ENCODE measurements around the gene STX18. TPM values are rescaled to one million over a fixed set of nuclear protein-coding genes. Genes with fewer than 3 reads are reported as not detected.

Gene STX18
- total and polyA plus RNA-seq, 10 of the 15 experiments (the other 5 are each of a cell fraction or from before 2014, with no cell fraction given), result 8.2 to 46.6 (median 31.1) TPM

GRCh38 chr4:4491396-4491893 is 50.4 kb downstream of the STX18 start (continued):
- TF ChIP-seq ZNF384 (IDR thresholded peaks at IDR 0.05; ENCODE audit: borderline replicate concordance, low read depth, low read length) (no peak), HCFC1 (IDR thresholded peaks at IDR 0.05; ENCODE audit: low read length) (no peak), NFIC (IDR thresholded peaks at IDR 0.05; ENCODE audit: low read depth, low read length) (peak; percentile 26; the same call in 1 of the 2 replicates)
- TF ChIP-seq, protein P1, sequence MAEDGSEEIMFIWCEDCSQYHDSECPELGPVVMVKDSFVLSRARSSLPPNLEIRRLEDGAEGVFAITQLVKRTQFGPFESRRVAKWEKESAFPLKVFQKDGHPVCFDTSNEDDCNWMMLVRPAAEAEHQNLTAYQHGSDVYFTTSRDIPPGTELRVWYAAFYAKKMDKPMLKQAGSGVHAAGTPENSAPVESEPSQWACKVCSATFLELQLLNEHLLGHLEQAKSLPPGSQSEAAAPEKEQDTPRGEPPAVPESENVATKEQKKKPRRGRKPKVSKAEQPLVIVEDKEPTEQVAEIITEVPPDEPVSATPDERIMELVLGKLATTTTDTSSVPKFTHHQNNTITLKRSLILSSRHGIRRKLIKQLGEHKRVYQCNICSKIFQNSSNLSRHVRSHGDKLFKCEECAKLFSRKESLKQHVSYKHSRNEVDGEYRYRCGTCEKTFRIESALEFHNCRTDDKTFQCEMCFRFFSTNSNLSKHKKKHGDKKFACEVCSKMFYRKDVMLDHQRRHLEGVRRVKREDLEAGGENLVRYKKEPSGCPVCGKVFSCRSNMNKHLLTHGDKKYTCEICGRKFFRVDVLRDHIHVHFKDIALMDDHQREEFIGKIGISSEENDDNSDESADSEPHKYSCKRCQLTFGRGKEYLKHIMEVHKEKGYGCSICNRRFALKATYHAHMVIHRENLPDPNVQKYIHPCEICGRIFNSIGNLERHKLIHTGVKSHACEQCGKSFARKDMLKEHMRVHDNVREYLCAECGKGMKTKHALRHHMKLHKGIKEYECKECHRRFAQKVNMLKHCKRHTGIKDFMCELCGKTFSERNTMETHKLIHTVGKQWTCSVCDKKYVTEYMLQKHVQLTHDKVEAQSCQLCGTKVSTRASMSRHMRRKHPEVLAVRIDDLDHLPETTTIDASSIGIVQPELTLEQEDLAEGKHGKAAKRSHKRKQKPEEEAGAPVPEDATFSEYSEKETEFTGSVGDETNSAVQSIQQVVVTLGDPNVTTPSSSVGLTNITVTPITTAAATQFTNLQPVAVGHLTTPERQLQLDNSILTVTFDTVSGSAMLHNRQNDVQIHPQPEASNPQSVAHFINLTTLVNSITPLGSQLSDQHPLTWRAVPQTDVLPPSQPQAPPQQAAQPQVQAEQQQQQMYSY (CRISPR knock-in tag; IDR thresholded peaks at IDR 0.05), result no peak
- TF ChIP-seq, protein P2, sequence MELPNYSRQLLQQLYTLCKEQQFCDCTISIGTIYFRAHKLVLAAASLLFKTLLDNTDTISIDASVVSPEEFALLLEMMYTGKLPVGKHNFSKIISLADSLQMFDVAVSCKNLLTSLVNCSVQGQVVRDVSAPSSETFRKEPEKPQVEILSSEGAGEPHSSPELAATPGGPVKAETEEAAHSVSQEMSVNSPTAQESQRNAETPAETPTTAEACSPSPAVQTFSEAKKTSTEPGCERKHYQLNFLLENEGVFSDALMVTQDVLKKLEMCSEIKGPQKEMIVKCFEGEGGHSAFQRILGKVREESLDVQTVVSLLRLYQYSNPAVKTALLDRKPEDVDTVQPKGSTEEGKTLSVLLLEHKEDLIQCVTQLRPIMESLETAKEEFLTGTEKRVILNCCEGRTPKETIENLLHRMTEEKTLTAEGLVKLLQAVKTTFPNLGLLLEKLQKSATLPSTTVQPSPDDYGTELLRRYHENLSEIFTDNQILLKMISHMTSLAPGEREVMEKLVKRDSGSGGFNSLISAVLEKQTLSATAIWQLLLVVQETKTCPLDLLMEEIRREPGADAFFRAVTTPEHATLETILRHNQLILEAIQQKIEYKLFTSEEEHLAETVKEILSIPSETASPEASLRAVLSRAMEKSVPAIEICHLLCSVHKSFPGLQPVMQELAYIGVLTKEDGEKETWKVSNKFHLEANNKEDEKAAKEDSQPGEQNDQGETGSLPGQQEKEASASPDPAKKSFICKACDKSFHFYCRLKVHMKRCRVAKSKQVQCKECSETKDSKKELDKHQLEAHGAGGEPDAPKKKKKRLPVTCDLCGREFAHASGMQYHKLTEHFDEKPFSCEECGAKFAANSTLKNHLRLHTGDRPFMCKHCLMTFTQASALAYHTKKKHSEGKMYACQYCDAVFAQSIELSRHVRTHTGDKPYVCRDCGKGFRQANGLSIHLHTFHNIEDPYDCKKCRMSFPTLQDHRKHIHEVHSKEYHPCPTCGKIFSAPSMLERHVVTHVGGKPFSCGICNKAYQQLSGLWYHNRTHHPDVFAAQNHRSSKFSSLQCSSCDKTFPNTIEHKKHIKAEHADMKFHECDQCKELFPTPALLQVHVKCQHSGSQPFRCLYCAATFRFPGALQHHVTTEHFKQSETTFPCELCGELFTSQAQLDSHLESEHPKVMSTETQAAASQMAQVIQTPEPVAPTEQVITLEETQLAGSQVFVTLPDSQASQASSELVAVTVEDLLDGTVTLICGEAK (IDR thresholded peaks at IDR 0.05; ENCODE audit: borderline replicate concordance), result peak; percentile 32; the same call in 1 of the 2 replicates
